ENCODE data around the gene TMEM94.
"Not testable (repeated sequence)": the region's sequence is repeated elsewhere in the genome, so short reads cannot be mapped to it uniquely, and the experiment has no call there.

TMEM94 gene

DNA sequence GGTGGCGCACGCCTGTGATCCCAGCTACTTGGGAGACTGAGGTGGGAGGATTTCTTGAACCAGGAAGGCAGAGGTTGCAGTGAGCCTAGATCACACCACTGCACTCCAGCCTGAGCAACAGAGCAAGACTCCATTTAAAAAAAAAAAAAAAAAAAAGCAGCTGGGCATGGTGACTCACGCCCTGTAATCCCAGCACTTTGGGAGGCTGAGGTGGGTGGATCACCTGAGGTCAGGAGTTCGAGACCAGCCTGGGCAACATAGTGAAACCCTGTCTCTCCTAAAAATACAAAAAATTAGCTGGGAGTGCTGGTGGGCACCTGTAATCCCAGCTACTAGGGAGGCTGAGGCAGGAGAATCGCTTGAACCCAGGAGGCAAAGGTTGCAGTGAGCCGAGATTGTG lies 10.5 kb upstream of the TMEM94 start:
- not testable (repeated sequence) for DNase-seq (ENCODE audit: low spot score)

DNA sequence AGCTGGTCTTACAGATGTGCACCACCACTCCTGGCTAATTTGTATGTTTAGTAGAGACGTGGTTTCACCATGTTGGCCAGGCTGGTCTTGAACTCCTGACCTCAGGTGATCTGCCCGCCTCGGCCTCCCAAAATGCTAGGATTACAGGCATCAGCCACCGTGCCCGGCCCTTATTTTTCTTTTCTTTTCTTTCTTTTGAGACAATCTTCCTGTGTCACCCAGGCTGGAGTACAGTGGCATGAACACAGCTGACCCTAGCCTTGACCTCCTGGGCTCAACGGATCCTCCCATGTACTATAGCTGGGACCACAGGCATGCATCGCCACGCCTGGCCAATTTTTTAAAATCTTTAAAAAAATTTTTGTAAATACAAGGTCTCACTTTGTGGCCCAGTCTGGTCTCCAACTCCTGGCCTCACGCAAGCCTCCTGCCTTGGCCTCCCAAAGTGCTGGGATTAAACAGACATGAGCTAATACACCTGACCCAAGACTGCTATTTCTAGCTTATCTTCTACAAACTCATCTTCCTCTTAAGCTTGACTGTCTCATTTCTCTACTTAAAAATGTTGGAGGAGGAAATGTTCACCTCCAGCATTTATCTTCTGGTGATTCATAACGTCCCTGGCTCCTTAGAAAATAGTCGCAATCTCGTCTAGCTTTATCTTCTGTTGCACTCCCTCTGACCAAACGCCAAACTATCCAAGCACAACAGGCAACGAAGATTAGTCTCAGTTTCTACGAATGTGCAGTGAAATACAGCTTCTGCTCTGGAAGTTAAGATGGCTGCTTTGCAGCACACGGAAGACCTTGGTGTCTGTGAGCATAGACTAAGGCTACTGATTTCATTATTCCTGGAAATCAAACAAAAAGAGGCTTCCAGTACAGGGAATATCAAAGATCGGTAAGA lies 8.2 kb upstream of the TMEM94 start:
- no peak for DNase-seq (ENCODE audit: low spot score)

DNA sequence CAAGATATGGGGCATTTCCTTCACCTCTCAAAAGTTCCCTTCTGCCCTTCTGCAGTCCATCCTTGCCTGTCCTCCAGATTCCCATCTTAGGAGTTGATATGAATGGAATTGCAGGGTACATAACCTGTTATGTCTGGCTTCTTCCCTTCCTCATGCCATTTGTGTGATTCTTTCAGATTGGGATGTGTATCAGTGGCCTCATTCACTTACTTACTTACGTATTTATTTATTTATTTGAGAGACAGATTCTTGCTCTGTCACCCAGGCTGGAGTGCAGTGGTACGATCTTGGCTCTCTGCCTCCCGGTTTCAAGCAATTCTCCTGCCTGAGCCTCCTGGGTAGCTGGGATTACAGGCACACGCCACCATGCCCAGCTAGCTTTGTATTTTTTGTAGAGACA lies 6.2 kb upstream of the TMEM94 start:
- no peak for DNase-seq (ENCODE audit: low spot score)

DNA sequence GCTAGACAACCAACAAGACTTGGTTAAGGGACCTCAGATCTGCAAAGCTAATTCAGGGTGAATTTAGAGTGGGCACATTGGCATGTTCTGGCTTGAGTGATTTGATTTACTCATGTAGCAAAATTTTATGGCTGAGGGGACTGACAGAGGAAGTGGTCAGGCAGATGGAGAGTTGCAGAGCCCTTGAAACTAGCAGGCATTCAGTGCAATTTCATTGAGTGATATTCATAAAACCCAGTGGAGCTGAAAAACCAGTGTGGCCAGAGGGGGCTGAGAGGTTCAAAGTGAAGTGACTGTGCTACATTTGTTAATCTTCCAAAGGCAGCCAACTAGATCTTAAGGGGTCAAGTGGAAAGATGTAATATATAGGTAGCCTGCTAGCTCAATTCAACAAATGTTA lies 2.2 kb upstream of the TMEM94 start:
- no peak for DNase-seq (ENCODE audit: low spot score)

DNA sequence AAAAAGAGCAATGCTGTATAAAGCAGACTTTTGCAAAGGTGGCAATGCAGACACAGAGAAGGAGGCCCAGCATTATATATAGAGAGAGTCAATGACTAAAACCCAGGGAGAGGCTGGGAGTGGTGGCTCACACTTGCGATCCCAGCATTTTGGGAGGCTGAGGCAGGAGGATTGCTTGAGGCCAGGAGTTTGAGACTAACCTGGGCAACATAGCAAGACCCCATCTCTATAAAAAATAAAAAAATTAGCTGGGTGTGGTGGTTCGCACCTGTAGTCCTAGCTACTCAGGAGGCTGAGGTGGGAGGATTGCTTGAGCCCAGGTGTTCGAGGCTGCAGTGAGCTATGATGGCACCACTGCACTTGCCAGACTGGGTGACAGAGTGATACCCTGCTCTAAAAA lies 1.8 kb upstream of the TMEM94 start:
- not testable (repeated sequence) for DNase-seq (ENCODE audit: low spot score)

DNA sequence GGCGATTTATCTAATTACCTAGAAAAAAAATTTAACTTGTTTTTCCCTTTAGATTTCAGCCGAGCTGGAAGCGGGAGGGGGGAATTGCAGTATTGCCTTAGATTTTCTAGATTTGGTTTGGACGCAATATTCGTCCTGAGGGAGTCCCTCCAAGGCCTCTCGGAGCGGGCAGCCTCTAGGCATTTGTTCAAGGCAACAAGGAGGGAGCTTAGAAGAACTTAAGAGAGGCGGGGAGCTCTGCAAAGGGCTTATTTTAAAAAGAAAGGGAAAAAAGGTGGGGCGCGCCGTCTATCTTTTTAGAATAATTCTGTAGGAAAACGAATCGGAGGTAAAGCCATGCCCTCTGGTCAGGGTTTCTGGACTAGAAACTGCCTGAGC lies 407 bp upstream of the TMEM94 start:
- DNase-seq (ENCODE audit: low spot score): peak; percentile 73

DNA sequence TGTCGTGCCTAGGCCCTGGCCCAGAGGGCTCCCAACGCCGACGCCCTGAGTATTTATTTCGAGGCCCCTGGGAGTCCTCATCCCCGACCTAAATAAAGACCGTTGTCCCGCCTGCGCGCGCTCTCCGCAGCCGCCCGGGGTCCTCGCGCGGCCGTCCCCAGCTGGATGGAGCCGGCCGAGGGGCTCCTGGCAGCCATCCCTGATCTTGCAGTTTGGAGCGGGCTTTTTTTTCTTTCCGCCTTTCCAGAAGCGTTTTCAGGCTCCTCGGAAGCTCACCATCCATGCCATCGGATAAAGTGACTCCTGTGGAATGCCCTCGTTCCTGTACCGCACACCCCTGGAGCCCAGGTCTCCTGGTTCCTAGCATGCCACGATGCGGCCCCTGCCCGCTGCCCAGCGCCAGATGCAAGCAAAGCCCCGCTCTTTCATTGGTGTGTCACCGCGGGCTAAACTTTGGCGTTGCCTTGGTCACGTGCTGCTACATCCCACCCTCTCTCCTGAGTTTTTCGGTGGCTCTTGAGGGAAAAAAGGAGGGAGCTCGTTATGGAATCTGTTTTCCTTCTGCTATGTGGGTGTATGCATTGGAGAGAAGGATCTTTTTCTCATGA lies 716 bp downstream of the TMEM94 start:
- peak; percentile 82 for DNase-seq (ENCODE audit: low spot score)

DNA sequence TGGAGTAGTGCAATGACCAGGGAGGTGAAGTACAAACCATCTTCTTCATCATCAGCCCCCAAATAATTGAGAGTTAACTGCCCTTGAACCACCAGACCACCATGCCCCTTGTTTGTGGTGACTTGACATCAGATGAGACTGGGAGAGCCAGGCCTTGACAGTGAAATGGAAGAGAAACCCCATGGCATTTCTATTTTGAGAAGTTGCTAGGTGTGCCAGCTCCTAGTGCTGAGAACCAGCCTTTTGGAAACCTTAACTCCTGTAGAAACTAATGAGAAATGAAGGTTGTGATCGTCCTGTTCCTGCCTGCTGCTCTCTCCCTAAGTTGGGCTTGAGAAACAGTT lies 2.8 kb downstream of the TMEM94 start:
- DNase-seq (ENCODE audit: low spot score): no peak

DNA sequence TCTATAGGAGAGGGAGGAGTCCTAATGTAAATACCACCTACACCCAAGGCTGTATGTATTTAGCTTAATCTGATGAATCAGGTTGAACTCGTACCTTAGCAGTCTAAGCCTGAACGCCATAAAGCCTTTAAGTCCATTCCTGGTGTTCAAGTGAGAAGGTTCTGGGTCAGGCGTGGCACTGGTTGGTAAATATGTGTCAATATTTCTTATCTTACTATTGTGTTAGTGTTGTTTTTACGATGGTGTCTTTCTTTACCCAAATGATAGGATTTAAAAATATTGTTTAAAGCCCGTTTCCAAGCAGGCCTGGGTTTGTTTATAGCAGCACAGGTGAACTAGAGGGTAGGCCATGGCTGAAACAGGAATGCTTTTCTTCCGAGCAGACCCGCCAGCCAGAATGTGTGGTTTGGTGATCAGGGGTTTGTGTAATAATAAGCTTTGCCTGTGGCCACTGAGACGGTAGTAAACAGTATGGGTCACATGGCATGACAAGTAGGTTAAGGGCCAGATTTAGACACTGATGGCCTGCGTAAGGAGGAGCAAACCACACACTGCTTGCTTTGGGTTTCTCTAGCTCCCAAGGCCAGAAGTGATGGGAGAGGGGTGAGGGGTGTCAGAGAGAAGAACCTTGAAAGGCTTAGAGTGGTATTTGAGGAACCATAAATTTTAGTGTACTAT lies 3.3 kb downstream of the TMEM94 start:
- DNase-seq (ENCODE audit: low spot score): no peak

DNA sequence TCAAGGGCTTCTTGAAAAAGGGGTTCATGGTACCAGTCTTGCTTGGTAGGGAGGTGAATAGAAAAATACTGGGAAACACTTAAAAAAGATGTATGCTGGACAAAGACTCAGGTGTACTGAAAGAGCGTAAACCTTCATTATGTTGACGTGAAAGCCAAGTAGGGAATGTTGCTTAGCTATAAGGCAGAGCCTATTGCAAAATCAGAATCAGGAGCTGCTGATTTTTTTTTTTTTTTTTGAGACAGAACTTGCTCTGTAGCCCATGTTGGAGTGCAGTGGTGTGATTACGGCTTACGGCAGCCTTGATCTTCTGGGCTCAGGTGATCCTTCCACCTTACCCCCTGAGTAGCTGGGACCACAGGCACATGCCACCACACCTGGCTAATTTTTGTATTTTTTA lies 3.9 kb downstream of the TMEM94 start:
- no peak for DNase-seq (ENCODE audit: low spot score)

DNA sequence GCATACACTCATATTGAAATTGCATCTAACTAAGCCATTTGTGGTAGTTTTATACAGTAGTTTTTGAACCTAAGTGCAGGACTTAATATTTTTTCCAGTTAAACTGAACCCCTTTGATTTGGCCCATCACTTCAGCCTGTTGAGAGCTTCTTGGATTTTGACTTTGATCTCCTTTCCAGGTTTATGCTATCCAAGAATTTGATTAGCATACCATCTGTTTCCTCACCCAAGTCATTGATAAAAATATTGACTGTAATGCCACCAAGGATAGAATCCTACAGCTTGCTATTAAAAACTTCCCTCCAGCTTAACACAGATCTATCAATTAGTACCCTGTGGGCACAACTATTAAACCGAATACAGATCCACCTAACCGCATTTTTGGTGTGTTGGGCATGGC lies 7.2 kb downstream of the TMEM94 start:
- DNase-seq (ENCODE audit: low spot score): no peak

DNA sequence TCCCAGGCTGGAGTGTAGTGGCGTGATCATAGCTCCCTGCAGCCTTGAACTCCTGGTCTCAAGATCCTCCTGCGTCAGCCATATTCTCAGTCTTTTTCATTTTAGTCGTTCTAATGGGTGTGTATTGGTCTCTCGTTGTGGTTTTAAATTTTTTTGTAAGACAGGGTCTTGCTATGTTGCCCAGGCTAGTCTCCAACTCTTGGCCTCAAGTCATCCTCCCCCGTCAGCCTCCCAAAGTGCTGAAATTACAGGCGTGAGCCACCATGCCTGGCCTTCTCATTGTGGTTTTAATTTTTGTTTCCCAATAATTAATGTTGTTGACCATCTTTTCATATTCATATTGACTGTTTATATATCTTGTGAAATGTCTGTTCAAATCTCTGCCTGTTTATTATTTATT lies 8.6 kb downstream of the TMEM94 start:
- no peak for DNase-seq (ENCODE audit: low spot score)

DNA sequence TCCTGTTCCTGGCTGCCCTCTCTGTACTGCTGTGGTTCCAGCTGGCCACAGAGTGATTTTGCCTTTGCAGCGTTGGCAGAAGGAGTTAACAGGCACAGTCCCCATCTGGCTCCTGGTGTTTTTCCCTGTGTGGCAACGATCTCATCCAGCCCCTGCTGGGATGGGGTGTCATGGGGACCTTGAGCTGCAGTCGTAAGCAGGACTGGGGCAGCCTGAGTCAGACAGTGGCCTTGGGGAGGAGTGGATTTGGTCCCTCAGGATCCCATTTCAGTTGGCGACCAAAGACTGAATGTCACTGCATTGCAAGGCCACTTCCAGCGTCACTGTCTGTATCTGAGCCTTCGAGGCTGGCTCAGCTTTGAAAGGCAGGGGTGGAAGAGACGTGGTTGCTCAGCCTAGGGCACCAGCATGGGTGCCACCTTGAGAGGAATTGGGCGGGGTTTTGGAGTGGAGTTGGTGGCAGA lies 11.9 kb downstream of the TMEM94 start:
- peak; percentile 46 for DNase-seq (ENCODE audit: low spot score)

DNA sequence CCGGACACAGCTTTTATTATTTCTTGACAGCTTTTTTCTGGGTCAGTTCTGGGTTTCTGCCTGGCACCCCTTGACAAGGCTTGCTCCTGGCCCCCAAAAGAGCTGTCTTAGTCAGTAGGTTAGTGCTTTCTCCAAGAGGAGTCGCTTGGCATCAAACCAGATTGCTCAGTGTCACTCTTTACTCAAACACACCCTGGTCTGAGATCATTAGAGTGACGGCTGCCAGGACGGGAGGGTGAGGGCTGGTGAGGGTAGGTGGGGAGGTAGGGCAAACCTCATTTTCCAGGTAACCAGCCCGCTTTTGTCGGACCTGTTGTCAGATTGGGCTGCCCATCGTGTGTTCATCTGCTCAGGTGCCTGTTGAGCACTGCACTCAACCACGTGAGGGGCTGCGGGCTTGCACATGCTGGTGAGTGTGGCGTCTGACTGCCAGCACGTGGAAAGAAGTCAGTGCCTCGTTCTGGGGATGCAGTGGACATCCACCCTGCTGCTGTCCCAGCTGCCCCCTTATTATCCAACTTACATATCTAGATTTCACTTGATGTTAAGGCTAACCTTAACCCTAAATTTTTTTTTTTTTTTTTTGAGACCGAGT lies 12.4 kb downstream of the TMEM94 start:
- DNase-seq (ENCODE audit: low spot score): no peak

DNA sequence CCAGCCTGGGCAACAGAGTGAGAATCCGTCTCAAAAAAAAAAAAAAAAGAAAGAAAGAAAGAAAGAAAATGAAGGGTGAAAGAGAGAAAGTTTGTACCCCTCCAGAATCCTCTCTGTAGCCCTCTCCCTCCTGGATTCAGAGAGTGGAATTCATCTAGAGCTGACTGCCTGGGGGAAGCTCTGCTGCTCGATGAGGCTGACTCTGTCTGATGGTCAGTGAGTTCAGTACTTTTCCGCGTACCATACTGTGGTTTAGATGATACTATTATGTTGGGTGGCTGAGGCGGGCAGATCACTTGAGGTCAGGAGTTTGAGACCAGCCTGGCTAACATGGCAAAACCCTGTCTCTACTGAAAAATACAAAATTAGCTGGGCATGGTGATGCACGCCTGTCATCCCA lies 14.8 kb downstream of the TMEM94 start:
- no peak for DNase-seq (ENCODE audit: low spot score)

DNA sequence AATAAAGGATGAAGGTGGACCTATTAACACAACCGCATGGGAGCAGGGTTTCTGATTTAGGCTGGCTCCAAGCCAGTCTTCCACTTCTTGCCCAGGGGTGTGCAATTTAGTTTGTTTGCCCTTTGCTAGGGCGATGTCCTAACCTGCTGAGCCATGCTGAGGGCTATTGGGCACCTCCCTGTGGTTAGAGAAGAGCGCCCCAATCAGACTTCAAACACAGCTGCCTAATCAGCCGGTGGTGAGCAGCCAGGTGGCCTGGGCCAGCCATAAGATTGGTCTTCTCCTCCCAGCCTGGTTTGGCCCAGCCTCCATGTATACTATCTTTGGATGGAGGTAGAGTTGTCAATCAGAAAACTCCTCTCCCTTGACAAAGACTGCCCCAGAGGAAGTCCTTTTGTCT lies 15.7 kb downstream of the TMEM94 start:
- no peak for DNase-seq (ENCODE audit: low spot score)

DNA sequence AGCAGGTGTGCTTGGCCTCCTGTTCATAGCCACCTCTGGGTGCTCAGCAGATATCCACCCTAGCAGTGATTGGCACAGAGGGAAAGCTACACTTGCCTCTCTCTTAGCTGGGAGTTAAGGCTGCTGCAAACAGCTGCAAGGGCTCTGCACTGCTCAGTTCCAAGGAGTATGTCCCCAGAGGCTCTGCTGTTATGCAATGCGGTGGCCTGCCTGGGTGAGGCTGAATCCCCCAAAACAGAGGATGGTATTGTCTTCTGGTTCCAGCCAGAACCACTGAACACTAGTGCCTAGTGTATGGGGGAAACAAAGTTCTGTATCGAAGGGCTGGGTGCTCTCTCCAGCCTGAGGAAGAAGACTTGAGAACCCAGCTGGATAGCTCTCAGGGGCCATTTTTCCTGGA lies 16.8 kb downstream of the TMEM94 start:
- DNase-seq (ENCODE audit: low spot score): no peak

DNA sequence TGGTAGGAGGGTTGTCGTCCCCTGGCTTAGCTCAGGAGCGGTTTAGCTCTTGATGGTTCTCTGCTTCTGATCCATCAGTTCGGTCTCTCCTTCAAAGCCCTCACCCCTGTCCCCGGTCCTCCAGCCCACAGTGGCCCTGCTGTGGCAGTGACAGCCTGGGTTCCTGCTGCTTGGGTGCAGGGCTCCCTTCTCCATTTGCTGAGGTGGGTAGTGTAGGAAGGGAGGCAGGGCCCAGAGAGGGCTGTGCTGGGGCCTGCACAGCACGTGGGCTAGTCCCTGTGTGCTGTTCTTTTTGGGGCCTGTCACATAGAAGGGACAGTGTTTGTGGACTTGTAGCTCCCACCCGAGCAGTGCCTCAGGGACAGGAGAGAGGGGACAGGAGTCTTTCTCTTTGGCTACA lies 18.3 kb downstream of the TMEM94 start:
- no peak for DNase-seq (ENCODE audit: low spot score)

DNA sequence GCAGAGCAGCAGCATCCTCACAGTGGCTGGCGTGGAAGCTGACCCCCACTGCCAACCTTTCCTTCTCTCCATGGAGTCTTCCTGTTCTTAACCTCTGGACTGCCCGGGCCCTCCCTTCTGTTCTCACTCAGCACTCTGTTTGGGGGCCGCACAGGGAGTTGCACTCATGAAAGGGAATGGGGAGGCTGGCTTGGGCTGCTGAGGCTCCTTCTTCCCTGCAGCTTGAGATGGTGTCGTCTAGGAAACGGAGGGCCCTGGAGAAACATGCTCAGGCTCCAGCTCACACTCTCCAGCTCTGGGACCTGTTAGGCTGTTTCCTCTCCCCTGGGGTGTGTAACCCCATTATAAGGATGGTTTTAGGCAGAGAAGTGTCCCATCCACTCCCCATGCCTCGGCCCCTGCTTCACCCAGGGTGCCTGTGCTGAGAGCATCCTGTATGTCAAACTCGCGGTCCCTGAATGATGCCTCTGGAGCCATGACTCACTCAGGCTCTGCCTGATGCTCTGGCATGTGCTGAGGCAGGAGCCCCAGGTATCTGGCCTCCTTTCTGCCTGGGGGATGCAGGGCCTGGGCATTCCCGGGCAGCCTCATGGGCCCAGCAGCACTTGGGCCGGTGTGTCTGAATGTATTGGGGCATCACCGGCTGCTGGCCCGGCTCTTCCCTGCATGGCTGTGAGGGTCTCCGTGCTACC lies 18.9 kb downstream of the TMEM94 start:
- peak; percentile 28 for DNase-seq (ENCODE audit: low spot score)

DNA sequence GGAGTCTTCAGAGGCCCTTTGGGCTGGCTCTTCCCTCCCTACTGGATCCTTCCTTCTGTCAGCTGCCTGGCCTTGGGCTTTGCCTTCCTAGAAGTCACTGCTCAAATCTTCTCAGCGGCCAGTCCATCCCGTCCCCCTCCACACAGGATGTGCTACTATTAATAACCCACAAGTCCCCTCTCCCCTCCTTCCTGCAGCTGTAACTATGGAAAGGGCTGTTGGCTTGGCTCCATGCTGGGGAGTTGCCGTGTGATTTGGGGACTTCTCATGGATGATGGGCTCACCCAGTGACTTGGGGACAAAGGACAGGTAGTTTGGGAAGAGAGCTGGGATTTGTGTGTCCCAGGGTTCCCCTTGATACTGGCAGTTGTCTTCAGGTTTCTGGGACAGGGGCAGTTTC lies 19.4 kb downstream of the TMEM94 start:
- no peak for DNase-seq (ENCODE audit: low spot score)

DNA sequence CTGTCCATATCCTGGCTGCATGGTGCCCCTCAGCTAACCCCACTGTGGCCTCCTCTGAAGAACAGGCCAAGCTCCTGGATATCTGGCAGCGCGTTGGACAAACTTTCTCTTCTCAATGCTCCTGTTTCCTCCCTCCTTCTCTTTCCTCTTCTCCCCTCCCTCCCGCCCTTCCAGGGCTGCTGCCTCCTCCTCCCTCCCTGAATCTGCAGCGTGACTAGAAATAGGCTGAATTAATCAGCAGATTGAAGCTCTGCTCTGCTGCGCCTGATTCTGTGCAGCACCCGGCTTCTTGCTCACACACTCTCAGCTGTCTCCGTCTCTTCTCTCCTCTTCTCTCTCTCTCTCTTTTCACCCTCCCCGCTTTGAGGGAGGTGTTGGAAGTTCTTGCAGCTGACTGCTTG lies 19.8 kb downstream of the TMEM94 start:
- peak; percentile 58 for DNase-seq (ENCODE audit: low spot score)

Data from D341Med (cell line).